ENCODE results near the gene FHOD1. TPM values are rescaled to one million over a fixed set of nuclear protein-coding genes. Genes with fewer than 3 reads are reported as not detected.
A peak's percentile ranks its signal among the peaks of the same experiment; 100 is the strongest.

The FHOD1 gene
- total RNA-seq, 1 donor from 2014 or later = 35.3 TPM

GRCh38 chr16:67254801-67255552, 7.7 kb upstream of the FHOD1 start:
- intact Hi-C loops (cut with DNase I) = no loop called here

GRCh38 chr16:67252609-67253497, 5.6 kb upstream of the FHOD1 start:
- no peak for DNase-seq (ENCODE audit: low spot score)
- no peak for ATAC-seq
- intact Hi-C loops (cut with DNase I) = no loop called here

More at GRCh38 chr16:67254801-67255552, 7.7 kb upstream of the FHOD1 start:
- ATAC-seq (no peak), DNase-seq (ENCODE audit: low spot score) (no peak)

DNA sequence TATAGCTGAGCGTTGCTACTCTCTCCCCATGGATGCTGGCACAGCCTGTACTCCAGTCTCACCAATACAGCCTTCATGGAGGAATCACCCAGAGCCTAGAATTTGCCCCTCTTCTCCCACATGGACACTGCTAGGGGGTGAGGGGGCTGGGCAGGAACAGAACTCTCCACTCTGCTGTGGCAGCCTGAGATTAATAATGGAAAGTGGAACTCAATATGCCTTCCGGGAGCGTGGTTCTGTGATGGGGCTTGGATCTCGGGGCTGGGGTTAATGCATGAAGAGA, 2.7 kb upstream of the FHOD1 start:
- intact Hi-C loops (cut with DNase I) = no loop called here
- DNase-seq (ENCODE audit: low spot score) (no peak), ATAC-seq (no peak)

DNA sequence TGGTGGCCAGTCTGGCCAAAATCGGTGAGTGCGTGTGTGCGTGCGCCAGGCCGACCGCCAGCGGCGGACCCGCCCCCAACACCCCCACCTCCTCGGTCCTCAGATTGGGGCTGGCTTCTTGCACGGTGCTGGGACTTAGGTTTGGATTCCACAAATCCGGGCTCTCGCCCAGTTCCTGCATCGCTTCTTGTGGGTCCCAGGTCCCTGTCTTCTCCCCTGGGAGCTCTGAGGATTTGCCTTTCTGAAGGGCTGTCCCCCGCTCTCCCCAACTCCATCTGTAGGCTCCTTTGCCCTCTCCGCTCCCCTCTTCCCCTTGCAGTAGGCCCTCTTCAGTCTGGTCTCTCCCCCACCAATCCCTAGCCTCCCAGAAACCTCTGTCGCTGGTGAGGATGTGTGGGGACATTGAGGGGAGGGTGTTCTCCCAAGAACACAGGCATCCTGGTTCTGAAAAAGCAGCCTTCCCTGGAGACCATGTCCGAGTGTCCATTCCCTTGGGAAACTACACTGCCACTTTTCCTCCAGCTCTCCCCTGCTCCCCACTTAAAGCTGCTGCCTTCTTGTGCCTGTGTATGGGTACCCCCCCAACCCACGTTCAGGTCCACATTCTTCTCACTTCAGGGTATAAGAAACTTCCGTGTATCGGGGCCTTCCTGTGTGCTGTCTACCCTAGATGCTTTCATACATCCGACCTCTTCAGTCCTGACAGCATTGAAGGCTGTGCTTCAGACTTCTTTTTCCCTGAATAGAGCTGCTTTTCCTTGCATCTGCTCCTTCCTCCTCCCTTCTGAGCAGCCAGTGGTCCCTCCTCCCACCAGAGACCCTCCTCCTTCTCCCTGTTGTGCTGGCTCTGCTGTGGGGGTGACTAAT, 2.1 kb upstream of the FHOD1 start:
- intact Hi-C loops (cut with DNase I) = no loop called here
- DNase-seq (ENCODE audit: low spot score) (no peak), ATAC-seq (no peak)

GRCh38 chr16:67248401-67249177, 1.3 kb upstream of the FHOD1 start, which contains the start of gene SLC9A5:
Gene SLC9A5 (plus strand): TSS chr16:67248979. CDS start chr16:67249015, 36 bp downstream.
- intact Hi-C loops (cut with DNase I) = no loop called here
- DNase-seq (ENCODE audit: low spot score) (no peak), ATAC-seq (no peak)

DNA sequence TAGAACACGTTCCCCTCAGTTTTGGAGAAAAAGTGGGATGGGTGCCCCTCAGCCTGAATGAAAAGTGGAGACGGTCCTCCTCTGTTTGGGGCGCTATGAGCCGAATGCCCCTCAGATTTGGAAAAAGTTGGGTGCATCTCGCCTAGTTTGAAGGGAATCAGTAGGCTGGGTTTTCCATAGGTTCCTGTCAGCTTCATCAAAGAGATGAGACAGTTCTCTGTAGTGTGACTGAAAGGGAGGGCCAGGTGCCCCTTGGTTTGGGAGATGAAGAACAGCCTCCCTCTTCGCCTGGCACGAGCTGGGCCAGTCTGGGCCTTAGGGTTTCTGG, 756 bp upstream of the FHOD1 start:
- ATAC-seq = no peak
- DNase-seq (ENCODE audit: low spot score) = no peak
- intact Hi-C loops (cut with DNase I) = no loop called here

DNA sequence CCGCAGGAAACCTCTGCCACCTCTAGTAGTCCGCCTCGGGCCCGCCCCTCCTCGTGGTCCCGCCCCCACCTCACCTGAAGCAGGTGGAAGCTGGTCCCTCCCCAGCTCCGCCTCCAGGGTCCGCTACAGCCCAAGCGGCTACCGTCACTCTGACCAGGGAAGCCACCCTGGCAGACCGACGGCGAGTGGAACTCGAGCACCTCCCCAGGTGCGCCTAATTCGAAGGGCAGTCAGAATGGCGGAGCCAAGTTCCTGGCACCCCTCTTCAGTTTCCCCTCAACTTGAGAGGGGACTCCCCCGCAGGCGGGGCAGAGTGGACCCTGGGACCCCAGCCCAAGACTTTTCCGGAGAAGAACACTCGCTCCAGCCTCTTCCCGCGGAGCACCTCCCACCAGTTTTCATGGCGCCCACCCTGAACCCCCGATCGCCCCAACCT, 507 bp downstream of the FHOD1 start:
- DNase-seq (ENCODE audit: low spot score) (peak; percentile 81), ATAC-seq (peak; percentile 15)
- intact Hi-C loops (cut with DNase I) = no loop called here

GRCh38 chr16:67246081-67246755, 1.1 kb downstream of the FHOD1 start:
- ATAC-seq (peak; percentile 68), DNase-seq (ENCODE audit: low spot score) (peak; percentile 87)

GRCh38 chr16:67245674-67246080, 1.6 kb downstream of the FHOD1 start:
- intact Hi-C loops (cut with DNase I) = no loop called here
- ATAC-seq = no peak
- DNase-seq (ENCODE audit: low spot score) = no peak

More at GRCh38 chr16:67246081-67246755, 1.1 kb downstream of the FHOD1 start:
- intact Hi-C loops (cut with DNase I) = no loop called here

DNA sequence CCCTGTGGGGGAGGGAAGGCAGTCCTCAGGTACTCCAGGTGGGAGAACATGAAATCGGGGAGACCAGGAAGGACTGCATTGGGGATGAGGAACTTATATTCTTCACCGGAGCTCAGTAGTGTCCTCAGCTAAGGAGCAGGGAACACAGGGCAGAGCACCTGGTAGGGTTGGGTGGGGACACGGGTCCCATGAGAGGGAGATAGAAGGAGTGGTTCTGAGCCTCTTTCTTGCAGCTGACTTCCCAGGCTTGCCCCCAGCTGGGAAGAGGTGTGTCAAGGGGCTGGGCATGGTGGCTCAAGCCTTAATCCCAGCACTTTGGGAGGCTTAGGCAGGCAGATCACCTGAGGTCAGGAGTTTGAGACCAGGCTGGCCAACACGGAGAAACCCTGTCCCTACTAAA, 2.1 kb downstream of the FHOD1 start:
- no peak for ATAC-seq
- intact Hi-C loops (cut with DNase I) = no loop called here
- DNase-seq (ENCODE audit: low spot score) = no peak

- intact Hi-C loops (cut with DNase I) = no loop called here
- ATAC-seq (peak; percentile 5), DNase-seq (ENCODE audit: low spot score) (peak; percentile 80)
Measured at GRCh38 chr16:67244387-67245185, 2.7 kb downstream of the FHOD1 start.

DNA sequence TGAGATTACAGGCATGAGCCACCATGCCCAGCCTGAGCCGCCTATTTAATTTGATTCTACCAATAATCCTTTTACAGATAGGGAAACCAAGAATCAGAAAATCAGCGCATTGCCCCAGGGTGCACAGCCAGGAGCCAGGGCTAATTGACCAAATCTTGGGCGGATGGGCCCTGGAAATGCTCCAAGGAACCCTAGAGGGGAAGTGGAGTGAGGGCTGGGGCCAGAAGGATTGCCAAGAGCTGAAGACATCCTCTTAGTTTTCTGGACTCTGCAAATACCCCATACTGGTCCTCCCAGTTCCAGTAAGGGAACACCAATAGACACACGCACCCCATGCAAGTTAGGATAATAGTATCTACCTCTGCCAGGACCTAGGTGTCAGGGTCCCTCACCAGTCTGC, 3.8 kb downstream of the FHOD1 start:
- ATAC-seq = no peak
- no peak for DNase-seq (ENCODE audit: low spot score)
- intact Hi-C loops (cut with DNase I) = no loop called here

- DNase-seq (ENCODE audit: low spot score) (no peak), ATAC-seq (no peak)
- intact Hi-C loops (cut with DNase I) = no loop called here
Measured at GRCh38 chr16:67242138-67242730, 5.0 kb downstream of the FHOD1 start.

GRCh38 chr16:67241008-67241900, 6.0 kb downstream of the FHOD1 start:
- ATAC-seq (peak; percentile 21), DNase-seq (ENCODE audit: low spot score) (no peak)
- intact Hi-C loops (cut with DNase I) = no loop called here

- intact Hi-C loops (cut with DNase I) = no loop called here
- no peak for ATAC-seq
Measured at GRCh38 chr16:67240506-67240905, 6.8 kb downstream of the FHOD1 start.

GRCh38 chr16:67238806-67239470, 8.3 kb downstream of the FHOD1 start:
- DNase-seq (ENCODE audit: low spot score) = no peak
- ATAC-seq = no peak
- intact Hi-C loops (cut with DNase I) = no loop called here

More at GRCh38 chr16:67240506-67240905, 6.8 kb downstream of the FHOD1 start:
- no peak for DNase-seq (ENCODE audit: low spot score)
